Hepatocyte (in vitro differentiated cells): Measurements from ENCODE around the gene ZNF518B. TPM values are rescaled to one million over a fixed set of nuclear protein-coding genes. Genes with fewer than 3 reads are reported as not detected.

Source experiments
- DNase-seq: peaks from one replicate; pipeline ENCODE4 v3.0.0-alpha.2; 2016; ENCODE audit warnings: low spot score
- H2AFZ ChIP-seq: fragments of 200-600 bp; sonication (generic); 2 replicates; pipeline ENCODE4 v1.6.0; 2016; ENCODE audit warnings: antibody characterized with exemption, mild to moderate bottlenecking
- H3K27ac ChIP-seq: fragments of 200-600 bp; sonication (generic); 2 replicates; pipeline ENCODE4 v1.5.1; 2016; ENCODE audit warnings: mild to moderate bottlenecking
- H3K27me3 ChIP-seq: fragments of 200-600 bp; sonication (generic); 2 replicates; pipeline ENCODE4 v1.6.1; 2016
- H3K36me3 ChIP-seq: fragments of 200-600 bp; sonication (generic); replicated peaks from 2 replicates; pipeline ENCODE4 v1.5.1; 2016; ENCODE audit warnings: low read depth; ENCODE audit not compliant: insufficient read depth
- H3K4me1 ChIP-seq: fragments of 200-600 bp; sonication (generic); 2 replicates; pipeline ENCODE4 v1.5.1; 2016; ENCODE audit warnings: mild to moderate bottlenecking, moderate library complexity; ENCODE audit not compliant: insufficient read depth
- H3K4me2 ChIP-seq: fragments of 200-600 bp; sonication (generic); 2 replicates; pipeline ENCODE4 v1.6.0; 2016
- H3K4me3 ChIP-seq: fragments of 200-600 bp; sonication (generic); 2 replicates; pipeline ENCODE4 v1.5.1; 2016; ENCODE audit warnings: mild to moderate bottlenecking
- H3K79me2 ChIP-seq: fragments of 200-600 bp; sonication (generic); 2 replicates; pipeline ENCODE4 v1.6.0; 2017; ENCODE audit warnings: mild to moderate bottlenecking
- H3K9me2 ChIP-seq: fragments of 200-600 bp; sonication (generic); replicated peaks from 2 replicates; pipeline ENCODE4 v1.6.0; 2017; ENCODE audit warnings: mild to moderate bottlenecking; ENCODE audit not compliant: insufficient read depth
- H3K9me3 ChIP-seq: fragments of 200-600 bp; sonication (generic); 2 replicates; pipeline ENCODE4 v1.5.1; 2016; ENCODE audit warnings: low read depth, mild to moderate bottlenecking
- H4K20me1 ChIP-seq: fragments of 200-600 bp; sonication (generic); 2 replicates; pipeline ENCODE4 v1.6.0; 2016; ENCODE audit warnings: mild to moderate bottlenecking; ENCODE audit not compliant: insufficient read depth, poor library complexity, severe bottlenecking
- EZH2 ChIP-seq: fragments of 200-600 bp; sonication (generic); IDR thresholded peaks from 2 replicates; pipeline ENCODE4 v1.6.1; 2016; ENCODE audit warnings: antibody characterized with exemption, mild to moderate bottlenecking, borderline replicate concordance
- EZH2phosphoT487 ChIP-seq: fragments of 200-600 bp; sonication (generic); IDR thresholded peaks from one replicate; pipeline ENCODE4 v1.6.1; 2018; ENCODE audit warnings: antibody characterized with exemption, mild to moderate bottlenecking, low read depth, moderate library complexity; ENCODE audit not compliant: unreplicated experiment, severe bottlenecking
- WGBS: methylation state at CpG from one replicate; pipeline ENCODE4 v1.1.6; 2016; ENCODE audit warnings: low lambda C conversion rate; ENCODE audit errors: missing lambda C conversion rate; 5-methylcytosine and 5-hydroxymethylcytosine counted together
- polyA plus RNA-seq: library from polyadenylated mRNA; unstranded; fragments of >200 nt; fragmentation: Nextera tagmentation; extraction: Ambion mirVana; gene quantifications from 2 replicates; pipeline ENCODE4 v1.2.1, GENCODE V29; 2016
- total RNA-seq: library from RNA; depleted of rRNA; stranded (reverse); fragments of >200 nt; gene quantifications from 2 replicates; pipeline ENCODE4 v1.2.3, GENCODE V29; 2014
- TF ChIP-seq, protein P1 (sequence below): fragments of 200-600 bp; sonication (generic); IDR thresholded peaks from 2 replicates; pipeline ENCODE4 v1.5.1; 2016; ENCODE audit warnings: antibody characterized with exemption, mild to moderate bottlenecking; ENCODE audit not compliant: poor library complexity

ZNF518B gene
- total and polyA plus RNA-seq, 2 experiments from 2014 or later, result 13.1 to 59.3 TPM

DNA sequence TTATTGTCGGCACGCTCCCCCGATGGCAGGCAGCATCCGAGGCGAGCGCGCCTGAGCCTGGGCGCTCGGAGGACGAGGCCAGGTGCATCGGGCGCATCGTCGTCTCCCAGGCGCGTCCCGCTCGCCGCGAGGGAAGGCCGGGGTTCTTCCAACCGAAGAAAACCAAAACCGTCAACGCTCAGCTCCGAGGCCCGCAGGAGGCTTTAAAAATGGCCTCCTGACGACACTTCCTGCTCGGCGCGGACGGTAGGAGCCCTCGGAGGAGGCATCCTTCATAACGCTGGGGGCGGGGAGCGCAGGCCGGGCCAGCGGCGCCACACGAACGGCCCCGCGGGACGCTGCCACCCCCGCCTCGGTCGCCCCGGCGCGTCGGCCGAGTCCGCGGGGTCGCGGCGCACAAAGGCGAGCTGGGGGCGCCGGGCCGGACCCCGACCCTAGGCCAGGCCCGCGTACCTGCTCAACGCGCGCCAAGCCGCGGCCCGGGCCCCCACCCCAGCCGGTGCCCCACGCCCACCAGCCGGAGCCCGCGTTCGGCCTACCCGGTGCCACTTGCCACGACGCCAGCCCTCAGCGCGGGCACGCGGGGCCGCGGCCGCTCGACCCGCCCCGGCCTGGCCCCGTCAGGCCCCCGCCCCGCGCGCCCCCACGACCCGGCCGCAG lies 501 bp downstream of the ZNF518B start:
- no peaks in the 10 kb centered on the region for H3K36me3 ChIP-seq
- peak overlapping the region; percentile 87 for H3K27ac ChIP-seq
- peaks cover 48% of the 10 kb centered on the region for H3K79me2 ChIP-seq
- 2% methylated on average over 55 of the region's 96 CpGs for WGBS
- H3K4me1 ChIP-seq, result peaks cover 21% of the 10 kb centered on the region
- peak; percentile 81 for DNase-seq
- H4K20me1 ChIP-seq, result no peaks in the 10 kb centered on the region
- peak overlapping the region; percentile 69 for H3K4me3 ChIP-seq
- H3K9me3 ChIP-seq, result no peaks in the 10 kb centered on the region
- TF ChIP-seq EZH2phosphoT487 (no peak), EZH2 (no peak)
- TF ChIP-seq, protein P1, sequence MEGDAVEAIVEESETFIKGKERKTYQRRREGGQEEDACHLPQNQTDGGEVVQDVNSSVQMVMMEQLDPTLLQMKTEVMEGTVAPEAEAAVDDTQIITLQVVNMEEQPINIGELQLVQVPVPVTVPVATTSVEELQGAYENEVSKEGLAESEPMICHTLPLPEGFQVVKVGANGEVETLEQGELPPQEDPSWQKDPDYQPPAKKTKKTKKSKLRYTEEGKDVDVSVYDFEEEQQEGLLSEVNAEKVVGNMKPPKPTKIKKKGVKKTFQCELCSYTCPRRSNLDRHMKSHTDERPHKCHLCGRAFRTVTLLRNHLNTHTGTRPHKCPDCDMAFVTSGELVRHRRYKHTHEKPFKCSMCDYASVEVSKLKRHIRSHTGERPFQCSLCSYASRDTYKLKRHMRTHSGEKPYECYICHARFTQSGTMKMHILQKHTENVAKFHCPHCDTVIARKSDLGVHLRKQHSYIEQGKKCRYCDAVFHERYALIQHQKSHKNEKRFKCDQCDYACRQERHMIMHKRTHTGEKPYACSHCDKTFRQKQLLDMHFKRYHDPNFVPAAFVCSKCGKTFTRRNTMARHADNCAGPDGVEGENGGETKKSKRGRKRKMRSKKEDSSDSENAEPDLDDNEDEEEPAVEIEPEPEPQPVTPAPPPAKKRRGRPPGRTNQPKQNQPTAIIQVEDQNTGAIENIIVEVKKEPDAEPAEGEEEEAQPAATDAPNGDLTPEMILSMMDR, result no peak
- H3K9me2 ChIP-seq, result no peaks in the 10 kb centered on the region
- H3K4me2 ChIP-seq, result peak overlapping the region; percentile 94
- H2AFZ ChIP-seq, result peak overlapping the region; percentile 99
- H3K27me3 ChIP-seq, result peaks cover 3% of the 10 kb centered on the region

GRCh38 chr4:10456260-10456594 lies 999 bp downstream of the ZNF518B start:
- peaks cover 16% of the 10 kb centered on the region for H3K4me1 ChIP-seq
- H3K9me3 ChIP-seq, result no peaks in the 10 kb centered on the region
- no peaks in the 10 kb centered on the region for H3K9me2 ChIP-seq
- no peak for DNase-seq
- peak overlapping the region; percentile 69 for H3K4me3 ChIP-seq
- peak overlapping the region; percentile 94 for H3K4me2 ChIP-seq
- peaks cover 49% of the 10 kb centered on the region for H3K79me2 ChIP-seq
- no peaks in the 10 kb centered on the region for H3K27me3 ChIP-seq
- no peaks in the 10 kb centered on the region for H3K36me3 ChIP-seq
- 25% methylated on average over 11 of the region's 11 CpGs for WGBS
- H4K20me1 ChIP-seq, result no peaks in the 10 kb centered on the region
- H3K27ac ChIP-seq, result peak overlapping the region; percentile 87
- peak overlapping the region; percentile 99 for H2AFZ ChIP-seq
- TF ChIP-seq, protein P1, result no peak
- no peak for TF ChIP-seq EZH2phosphoT487
- TF ChIP-seq EZH2, result no peak

- TF ChIP-seq EZH2 (no peak), EZH2phosphoT487 (no peak)
- TF ChIP-seq, protein P1, result no peak
- 85% methylated on average over 2 of the region's 2 CpGs for WGBS
Observed at GRCh38 chr4:10455133-10455532, 2.1 kb downstream of the ZNF518B start.

More at GRCh38 chr4:10455133-10455532, 2.1 kb downstream of the ZNF518B start:
- no peaks in the 10 kb centered on the region for H4K20me1 ChIP-seq
- H3K79me2 ChIP-seq, result peaks cover 54% of the 10 kb centered on the region
- no peak overlapping the region for H3K4me2 ChIP-seq
- H3K9me3 ChIP-seq, result no peaks in the 10 kb centered on the region
- no peak overlapping the region for H3K4me3 ChIP-seq
- H3K9me2 ChIP-seq, result no peaks in the 10 kb centered on the region
- H3K4me1 ChIP-seq, result peaks cover 13% of the 10 kb centered on the region
- H2AFZ ChIP-seq, result no peak overlapping the region
- no peaks in the 10 kb centered on the region for H3K36me3 ChIP-seq
- DNase-seq, result no peak
- H3K27me3 ChIP-seq, result no peaks in the 10 kb centered on the region
- no peak overlapping the region for H3K27ac ChIP-seq
